Stimulated activated CD4-positive, alpha-beta T cell treated with anti-CD3 and anti-CD28 coated beads, Interleukin-4, amount 100 ng/mL, for 24 hours (primary cell): ENCODE measurements around the gene FKBP14.

Source experiments
- DNase-seq: peaks from one replicate; pipeline ENCODE4 v3.0.0-alpha.2; 2020

Gene FKBP14, protein sequence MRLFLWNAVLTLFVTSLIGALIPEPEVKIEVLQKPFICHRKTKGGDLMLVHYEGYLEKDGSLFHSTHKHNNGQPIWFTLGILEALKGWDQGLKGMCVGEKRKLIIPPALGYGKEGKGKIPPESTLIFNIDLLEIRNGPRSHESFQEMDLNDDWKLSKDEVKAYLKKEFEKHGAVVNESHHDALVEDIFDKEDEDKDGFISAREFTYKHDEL

GRCh38 chr7:30026229-30027064 is at the start of gene FKBP14:
TSS of gene FKBP14 (minus strand) at chr7:30026702. CDS start at chr7:30026508, 194 bp downstream.
- DNase-seq, result peak; percentile 95

- DNase-seq, result no peak
Observed at GRCh38 chr7:30074422-30075030, 48.0 kb upstream of the FKBP14 start.

GRCh38 chr7:30072735-30073134 is 46.2 kb upstream of the FKBP14 start:
- DNase-seq, result no peak

DNA sequence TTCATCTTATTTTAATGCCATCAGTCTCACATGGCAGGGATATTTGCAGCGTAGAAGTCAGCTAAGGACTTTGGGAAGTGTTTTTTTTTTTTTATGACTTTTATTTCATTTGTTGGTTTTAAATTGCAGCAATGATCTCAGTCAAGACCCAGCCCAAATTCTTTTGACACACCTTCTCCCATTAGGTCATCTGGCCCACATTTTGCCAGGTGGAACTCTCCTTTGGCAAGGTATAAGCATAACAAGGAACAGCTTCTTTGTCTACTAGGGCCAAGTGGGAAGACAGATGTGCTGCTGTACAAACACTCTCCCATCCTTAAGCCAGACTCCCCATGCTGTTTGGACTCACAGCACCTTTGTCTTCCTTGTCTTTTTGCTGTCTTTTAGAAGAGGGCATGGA is 43.5 kb upstream of the FKBP14 start:
- DNase-seq, result no peak

- no peak for DNase-seq
Observed at GRCh38 chr7:30069096-30069867, 42.8 kb upstream of the FKBP14 start.

GRCh38 chr7:30068117-30068516 is 41.6 kb upstream of the FKBP14 start:
- no peak for DNase-seq

- no peak for DNase-seq
Observed at GRCh38 chr7:30066687-30067086, 40.2 kb upstream of the FKBP14 start.

DNA sequence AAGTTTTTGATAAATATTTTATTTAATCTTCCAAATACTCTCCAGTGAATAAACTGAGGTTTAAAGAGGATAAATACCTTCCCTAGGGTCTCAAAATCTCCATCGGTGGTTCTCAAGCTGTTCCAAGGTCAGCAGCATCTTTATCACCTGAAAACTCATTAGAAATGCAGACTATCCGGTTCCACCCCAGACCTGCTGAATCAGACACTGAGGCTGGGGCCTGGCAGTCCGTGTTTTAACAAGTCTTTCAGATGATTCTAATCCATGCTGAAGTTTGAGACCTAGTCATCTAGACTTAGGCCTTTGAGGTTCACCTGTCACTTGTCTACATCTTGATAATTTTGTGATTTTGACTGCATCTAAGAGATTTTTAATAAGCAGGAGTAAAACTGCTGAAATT is 39.2 kb upstream of the FKBP14 start:
- DNase-seq, result no peak

- no peak for DNase-seq
Observed at GRCh38 chr7:30062587-30062986, 36.1 kb upstream of the FKBP14 start.

GRCh38 chr7:30061786-30062185 is 35.3 kb upstream of the FKBP14 start:
- peak; percentile 14 for DNase-seq

- no peak for DNase-seq
Observed at GRCh38 chr7:30057741-30058140, 31.2 kb upstream of the FKBP14 start.

GRCh38 chr7:30053068-30053467 is 26.6 kb upstream of the FKBP14 start:
- no peak for DNase-seq

GRCh38 chr7:30049173-30049572 is 22.7 kb upstream of the FKBP14 start:
- no peak for DNase-seq

DNA sequence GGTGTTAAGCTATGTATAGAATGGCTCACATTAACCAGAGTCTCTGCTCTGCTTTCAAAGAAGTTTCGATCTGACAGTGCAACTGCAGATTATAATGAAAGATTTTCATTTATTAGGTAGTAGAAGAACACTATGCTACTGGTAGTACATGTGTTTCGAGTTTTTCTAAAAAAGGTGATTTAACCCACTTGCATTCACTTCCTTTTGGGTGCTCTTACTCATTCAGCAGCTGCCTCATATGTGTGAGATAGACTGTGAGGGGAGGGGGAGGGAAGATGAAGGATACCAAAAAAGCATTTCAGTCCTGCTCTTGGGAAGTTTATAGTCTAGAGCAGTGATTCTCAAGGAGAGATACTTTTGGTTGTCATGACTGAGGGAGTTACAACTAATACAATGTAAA is 22.1 kb upstream of the FKBP14 start:
- no peak for DNase-seq

DNA sequence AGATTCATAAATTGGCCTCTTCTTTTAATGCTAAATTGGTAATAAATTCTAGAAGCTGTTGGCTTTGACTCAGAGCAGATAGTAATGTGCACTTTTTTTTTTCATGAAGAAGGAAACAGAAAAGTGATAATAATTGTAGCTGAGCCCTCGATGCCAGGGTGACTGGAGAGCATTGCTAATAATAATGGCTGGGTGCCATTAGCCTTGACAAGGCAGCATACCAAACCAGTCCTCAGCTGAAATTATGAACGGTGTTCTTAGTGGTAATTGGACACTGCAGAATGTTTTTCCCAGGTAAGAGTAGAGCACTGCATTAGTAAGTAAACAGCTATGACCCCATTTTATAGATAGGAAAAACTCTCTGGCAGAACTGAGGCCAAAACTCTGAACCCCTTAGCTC is 20.6 kb upstream of the FKBP14 start:
- DNase-seq, result no peak

DNA sequence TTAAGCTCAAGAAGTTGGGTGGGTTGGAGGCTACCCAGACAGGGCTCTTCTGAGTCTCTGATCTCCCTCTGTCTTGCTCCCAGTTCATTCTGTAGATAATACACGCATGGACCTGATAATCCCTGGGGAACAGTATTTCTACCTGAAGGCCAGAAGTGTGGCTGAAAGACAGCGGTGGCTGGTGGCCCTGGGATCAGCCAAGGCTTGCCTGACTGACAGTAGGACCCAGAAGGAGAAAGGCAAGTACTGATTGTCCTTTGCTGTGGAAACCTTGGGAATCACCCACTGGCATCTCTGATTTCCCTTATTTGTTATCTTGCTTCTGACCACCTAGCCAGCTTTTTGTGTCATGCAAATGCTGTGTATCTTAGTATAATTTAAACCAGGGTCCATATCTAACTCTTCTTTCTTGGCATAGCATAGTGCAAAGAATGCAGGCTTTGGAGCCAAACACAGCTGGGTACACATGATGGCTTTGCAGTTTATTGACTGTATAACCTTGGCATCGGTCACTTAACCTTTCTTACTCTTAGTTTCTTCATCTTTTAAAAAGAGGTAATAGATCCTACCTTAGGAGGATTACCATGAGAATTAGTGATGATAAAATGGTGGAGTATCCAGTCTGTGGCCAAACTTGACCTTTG is 19.7 kb upstream of the FKBP14 start:
- no peak for DNase-seq

- DNase-seq, result no peak
Observed at GRCh38 chr7:30041526-30042269, 15.2 kb upstream of the FKBP14 start.

- no peak for DNase-seq
Observed at GRCh38 chr7:30040938-30041337, 14.4 kb upstream of the FKBP14 start.

DNA sequence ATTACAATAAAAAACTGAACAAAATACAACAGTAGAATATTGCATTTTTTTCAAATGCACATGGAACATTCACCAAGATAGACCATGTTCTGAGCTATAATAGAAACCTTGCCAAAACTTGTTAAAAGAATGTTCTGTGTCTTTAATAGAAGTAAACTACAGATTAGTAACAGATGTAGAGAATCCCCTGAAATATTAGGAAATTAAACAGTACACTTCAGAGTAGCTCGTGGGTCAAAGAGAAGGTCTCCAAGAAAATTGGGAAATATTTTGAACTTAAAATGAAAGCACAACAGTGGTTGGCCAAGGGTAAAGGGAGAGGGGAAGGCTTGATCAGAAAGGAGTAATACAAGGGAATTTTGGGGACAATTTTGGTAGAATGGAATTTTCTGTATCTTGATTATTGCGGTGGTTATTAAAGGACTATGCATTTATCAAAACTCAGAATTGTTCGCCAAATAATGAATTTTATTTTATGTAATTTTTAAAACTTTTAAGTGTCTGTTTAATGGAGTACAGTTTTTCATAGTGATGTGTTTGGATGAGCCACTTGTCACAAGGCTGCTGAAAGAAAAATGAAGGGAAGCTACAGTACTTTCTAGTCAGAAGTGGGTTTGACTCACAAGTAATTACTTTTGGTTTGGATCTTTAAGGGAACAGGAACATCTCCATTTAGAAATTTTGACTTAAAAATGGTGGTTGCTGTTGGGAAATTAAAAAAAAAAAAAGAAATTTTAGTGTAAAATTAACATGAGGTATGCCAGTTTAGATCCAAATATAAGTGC is 11.9 kb upstream of the FKBP14 start:
- DNase-seq, result no peak

DNA sequence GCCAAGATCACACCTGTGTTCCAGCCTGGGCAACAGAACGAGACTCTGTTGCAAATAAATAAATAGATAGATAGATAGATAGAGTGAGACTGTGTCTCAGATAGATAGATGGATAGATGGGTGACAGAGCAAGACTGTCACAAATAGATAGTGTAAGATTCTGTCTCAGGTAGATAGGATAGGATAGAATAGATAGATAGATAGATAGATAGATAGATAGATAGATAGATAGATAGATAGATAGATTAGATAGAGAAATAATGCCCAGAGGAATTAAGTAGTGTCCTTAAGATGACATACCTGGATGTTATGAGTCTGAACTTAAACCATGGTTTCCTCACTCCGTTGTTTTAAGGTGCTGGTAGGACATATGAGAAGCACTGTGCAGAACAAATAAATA is 9.7 kb upstream of the FKBP14 start:
- DNase-seq, result no peak

DNA sequence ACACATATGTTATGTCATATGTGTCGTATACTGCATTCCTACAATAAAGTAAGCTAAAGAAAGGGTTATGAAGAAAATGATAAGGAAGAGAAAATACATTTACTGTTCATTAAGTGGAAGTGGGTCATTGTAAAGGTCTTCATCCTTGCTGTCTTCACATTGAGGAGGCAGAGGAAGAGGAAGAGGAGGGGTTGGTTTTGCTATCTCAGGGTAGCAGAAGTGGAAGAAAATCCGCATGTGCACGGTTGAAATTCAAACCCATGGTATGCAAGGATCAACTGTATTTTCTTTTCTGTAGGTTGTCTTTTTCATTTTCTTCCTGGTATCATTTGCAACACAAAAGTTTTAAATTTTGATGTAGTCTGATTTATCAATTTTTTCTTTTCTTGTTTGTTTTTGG is 8.0 kb upstream of the FKBP14 start:
- DNase-seq, result no peak
